HG03442 (cell line): ENCODE results near the gene CAP2.
"Not testable (repeated sequence)": the region's sequence is repeated elsewhere in the genome, so short reads cannot be mapped to it uniquely, and the experiment has no call there.

ENCODE experiments used
- ATAC-seq: cut with Tn5 transposase; IDR thresholded peaks from one replicate; pipeline ENCODE4 v1.9.1; 2021; ENCODE audit warnings: mild to moderate bottlenecking, moderate library complexity; ENCODE audit not compliant: unreplicated experiment

Gene CAP2

GRCh38 chr6:17395112-17395511 lies 1.7 kb downstream of the CAP2 start:
- ATAC-seq: no peak

GRCh38 chr6:17396256-17396655 lies 2.9 kb downstream of the CAP2 start:
- ATAC-seq: no peak

- no peak for ATAC-seq
These were observed 4.4 kb downstream of the CAP2 start for GRCh38 chr6:17397764-17398194.

GRCh38 chr6:17405181-17405943 lies 12.0 kb downstream of the CAP2 start:
- not testable (repeated sequence) for ATAC-seq

GRCh38 chr6:17405944-17406245 lies 12.5 kb downstream of the CAP2 start:
- no peak for ATAC-seq

- ATAC-seq: no peak
These were observed 14.7 kb downstream of the CAP2 start for GRCh38 chr6:17408081-17408480.

GRCh38 chr6:17410281-17410680 lies 16.9 kb downstream of the CAP2 start:
- ATAC-seq: no peak

- ATAC-seq: no peak
These were observed 19.9 kb downstream of the CAP2 start for GRCh38 chr6:17413313-17413750.

GRCh38 chr6:17414395-17414794 lies 21.0 kb downstream of the CAP2 start:
- not testable (repeated sequence) for ATAC-seq

GRCh38 chr6:17415321-17415720 lies 21.9 kb downstream of the CAP2 start:
- ATAC-seq: no peak

GRCh38 chr6:17416806-17417205 lies 23.4 kb downstream of the CAP2 start:
- ATAC-seq: no peak

GRCh38 chr6:17417817-17418216 lies 24.4 kb downstream of the CAP2 start:
- ATAC-seq: no peak

GRCh38 chr6:17418281-17419188 lies 25.1 kb downstream of the CAP2 start:
- no peak for ATAC-seq

- no peak for ATAC-seq
These were observed 25.8 kb downstream of the CAP2 start for GRCh38 chr6:17419189-17419575.

GRCh38 chr6:17420368-17420767 lies 27.0 kb downstream of the CAP2 start:
- no peak for ATAC-seq

- ATAC-seq: no peak
These were observed 28.0 kb downstream of the CAP2 start for GRCh38 chr6:17421406-17421805.

GRCh38 chr6:17423026-17423425 lies 29.6 kb downstream of the CAP2 start:
- no peak for ATAC-seq

- no peak for ATAC-seq
These were observed 33.7 kb downstream of the CAP2 start for GRCh38 chr6:17427062-17427461.

- no peak for ATAC-seq
These were observed 34.2 kb downstream of the CAP2 start for GRCh38 chr6:17427617-17428016.

GRCh38 chr6:17428595-17429120 lies 35.3 kb downstream of the CAP2 start:
- not testable (repeated sequence) for ATAC-seq

- no peak for ATAC-seq
These were observed 36.1 kb downstream of the CAP2 start for GRCh38 chr6:17429383-17430061.
